ENCODE measurements around the gene NSF. TPM values are rescaled to one million over a fixed set of nuclear protein-coding genes. Genes with fewer than 3 reads are reported as not detected.
"Not testable (repeated sequence)": the region's sequence is repeated elsewhere in the genome, so short reads cannot be mapped to it uniquely, and the experiment has no call there.

The NSF gene
- total RNA-seq: 72.0 and 77.4 TPM in 2 replicates
- 29.1 TPM for polyA plus RNA-seq (2012)

GRCh38 chr17:46590157-46591146, at the start of gene NSF:
Gene NSF (plus strand): TSS chr17:46590669. CDS start chr17:46590776, 107 bp downstream.
- DNase-seq (ENCODE audit: low read depth): not testable (repeated sequence)

DNA sequence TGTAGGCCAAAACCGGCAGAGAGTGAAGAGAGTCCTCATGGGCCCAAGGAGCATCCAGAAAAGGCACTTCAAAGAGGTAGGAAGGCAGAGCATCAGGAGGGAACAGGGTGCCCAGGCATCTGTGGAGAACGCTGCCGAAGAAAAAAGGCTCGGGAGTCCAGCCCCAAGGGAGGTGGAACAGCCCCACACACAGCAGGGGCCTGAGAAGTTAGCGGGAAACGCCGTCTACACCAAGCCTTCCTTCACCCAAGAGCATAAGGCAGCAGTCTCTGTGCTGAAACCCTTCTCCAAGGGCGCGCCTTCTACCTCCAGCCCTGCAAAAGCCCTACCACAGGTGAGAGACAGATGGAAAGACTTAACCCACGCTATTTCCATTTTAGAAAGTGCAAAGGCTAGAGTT, 41.9 kb upstream of the NSF start:
- not testable (repeated sequence) for DNase-seq (ENCODE audit: low read depth)

DNA sequence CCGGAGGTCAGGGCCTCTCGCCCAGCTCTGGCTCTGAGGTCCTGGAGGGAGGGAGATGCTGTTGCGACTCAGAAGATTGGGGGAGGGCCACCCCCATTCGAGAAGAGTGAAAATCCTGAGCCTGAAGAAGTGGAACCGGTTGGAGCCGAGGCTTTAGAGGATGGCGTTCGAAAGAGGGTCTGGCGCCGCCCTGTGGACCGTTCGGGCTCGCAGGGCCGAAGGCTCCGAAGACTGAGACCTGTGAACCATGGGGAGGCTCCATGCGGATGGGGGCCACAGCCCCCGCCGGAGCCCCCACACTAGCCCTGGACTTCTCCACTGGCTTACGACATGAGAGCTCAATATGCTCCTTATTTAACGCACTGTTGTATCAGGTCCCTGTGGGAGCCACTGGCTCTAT, 31.3 kb upstream of the NSF start:
- DNase-seq (ENCODE audit: low read depth): not testable (repeated sequence)

DNA sequence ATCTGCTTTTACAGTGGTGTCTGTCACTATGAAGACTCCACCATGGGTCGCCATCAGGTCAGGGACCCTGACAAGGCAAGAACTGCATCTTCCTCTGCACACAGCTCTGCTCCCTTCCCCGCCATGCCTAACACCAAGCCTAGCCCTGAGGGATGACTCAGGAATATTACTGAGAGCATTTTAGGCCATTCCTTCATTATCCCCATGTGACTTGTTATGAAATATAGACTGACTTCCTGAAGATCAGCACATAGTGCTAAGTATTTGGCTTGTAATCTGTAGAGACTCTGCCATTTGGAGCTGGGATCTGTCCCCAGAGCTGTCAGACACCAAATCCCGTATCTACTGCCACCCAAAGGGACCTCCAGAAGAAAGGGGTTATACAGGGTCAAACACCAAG, 30.4 kb upstream of the NSF start:
- not testable (repeated sequence) for DNase-seq (ENCODE audit: low read depth)

DNA sequence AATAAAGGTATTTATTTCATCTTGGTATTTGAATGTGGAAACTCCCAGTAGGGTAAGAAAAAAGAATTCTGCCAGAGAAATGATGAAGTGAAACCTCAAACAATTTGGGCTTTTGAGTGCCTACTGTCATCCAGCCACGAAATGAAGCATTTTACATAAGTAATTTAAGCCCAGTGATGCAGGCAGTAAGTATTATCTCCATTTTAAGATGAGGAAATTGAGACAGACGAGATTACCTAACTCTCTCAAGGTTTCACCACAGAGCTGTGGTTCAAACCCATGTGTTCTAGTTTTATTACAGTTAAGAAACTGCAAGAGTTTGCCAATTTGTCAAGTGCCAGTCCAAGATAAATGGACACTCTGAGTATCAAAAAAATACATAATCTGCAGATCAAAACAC, 24.2 kb upstream of the NSF start:
- DNase-seq (ENCODE audit: low read depth): not testable (repeated sequence)

GRCh38 chr17:46566980-46567379, 23.5 kb upstream of the NSF start:
- DNase-seq (ENCODE audit: low read depth): not testable (repeated sequence)

DNA sequence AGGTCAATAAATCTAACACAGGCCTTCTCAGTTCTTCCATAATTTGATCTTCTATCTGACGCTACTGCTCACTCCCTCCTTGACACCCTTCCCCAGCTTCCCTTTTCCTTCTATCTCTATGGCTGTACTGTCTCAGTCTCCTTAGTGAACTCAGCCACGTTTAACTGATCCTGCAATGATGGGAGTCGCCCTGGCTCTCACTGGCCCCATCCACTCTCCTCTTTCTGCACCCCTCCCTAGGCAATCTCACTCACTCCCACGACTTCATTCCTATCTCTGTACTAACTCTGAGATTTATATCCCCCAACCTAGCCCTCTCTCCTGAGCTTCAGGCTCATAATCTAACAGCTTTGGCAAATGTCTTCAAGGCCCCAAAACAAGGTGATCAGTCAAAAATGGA, 18.7 kb upstream of the NSF start:
- DNase-seq (ENCODE audit: low read depth): not testable (repeated sequence)

DNA sequence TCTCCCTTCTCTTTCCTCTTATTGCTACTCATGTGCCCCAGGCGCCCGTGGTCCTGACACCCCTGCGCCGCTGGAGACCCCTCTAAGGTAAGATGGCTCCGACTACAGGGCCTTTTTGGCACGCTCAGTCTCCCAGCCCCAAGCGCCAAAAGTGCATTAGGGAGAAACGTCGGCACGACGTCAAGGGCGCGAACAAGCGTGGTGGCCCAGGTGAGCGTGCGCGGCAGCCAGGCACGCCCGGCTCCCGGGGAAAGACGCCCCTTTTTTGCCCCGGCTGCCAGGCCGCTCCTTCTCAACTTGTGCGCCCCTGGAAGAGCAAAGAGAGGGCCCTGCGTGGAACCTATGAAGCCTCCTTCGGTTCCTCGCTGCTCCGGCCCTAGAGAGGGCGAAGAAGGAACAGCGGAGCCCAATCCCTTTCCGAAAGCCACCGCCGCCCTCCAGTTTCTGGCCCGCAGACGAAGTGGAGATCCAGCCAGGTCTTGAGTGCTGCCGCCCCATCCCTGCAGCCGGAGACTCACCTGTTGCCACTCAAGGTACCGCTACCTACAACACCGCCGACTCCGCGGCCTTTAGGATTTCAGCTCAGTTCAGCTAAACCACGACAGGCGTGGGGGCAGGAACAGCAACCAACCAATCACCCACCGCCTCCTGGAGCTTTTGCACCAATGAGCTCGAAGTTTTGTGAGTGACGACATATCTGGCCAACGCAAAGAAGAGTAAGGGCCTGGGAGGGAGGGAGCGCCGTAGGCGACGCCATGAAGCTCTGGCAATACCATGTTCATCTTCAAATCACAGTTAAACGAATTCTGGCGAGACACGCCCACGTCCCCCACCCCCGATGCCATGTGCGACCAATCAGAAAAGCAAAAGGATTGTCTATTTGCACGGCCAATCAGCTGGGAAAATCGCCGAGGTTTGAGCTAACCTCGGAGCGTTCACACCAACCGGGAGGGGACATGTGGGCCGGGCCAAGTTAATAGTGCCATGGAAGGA, 11.1 kb upstream of the NSF start, which contains the start of gene ARL17A:
TSS of gene ARL17A (minus strand) at position 609 of the 993 bp plus-strand sequence. CDS start 3,369 bp downstream, outside the sequence.
- not testable (repeated sequence) for DNase-seq (ENCODE audit: low read depth)

- DNase-seq (ENCODE audit: low read depth): not testable (repeated sequence)
Observed at GRCh38 chr17:46580082-46580481, 10.4 kb upstream of the NSF start.

DNA sequence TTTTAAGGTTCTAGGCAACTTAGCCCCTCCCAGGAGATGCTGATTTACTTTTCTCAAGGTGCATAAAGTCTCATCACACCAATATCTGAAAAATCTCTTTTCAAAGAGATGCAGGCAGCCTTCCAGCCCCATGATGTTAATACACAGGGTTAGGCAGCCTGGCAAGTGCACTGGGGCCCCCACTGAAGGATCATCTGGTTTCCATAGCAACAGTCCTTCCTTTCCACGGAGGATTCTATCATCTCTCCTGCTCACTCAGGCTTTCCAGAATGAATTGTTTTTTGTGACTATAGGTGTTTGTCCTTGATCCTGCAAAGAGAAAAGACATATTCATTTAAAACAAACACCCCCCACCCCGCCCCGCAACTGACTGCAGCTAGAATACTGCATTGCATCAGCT, 5.0 kb upstream of the NSF start:
- not testable (repeated sequence) for DNase-seq (ENCODE audit: low read depth)

DNA sequence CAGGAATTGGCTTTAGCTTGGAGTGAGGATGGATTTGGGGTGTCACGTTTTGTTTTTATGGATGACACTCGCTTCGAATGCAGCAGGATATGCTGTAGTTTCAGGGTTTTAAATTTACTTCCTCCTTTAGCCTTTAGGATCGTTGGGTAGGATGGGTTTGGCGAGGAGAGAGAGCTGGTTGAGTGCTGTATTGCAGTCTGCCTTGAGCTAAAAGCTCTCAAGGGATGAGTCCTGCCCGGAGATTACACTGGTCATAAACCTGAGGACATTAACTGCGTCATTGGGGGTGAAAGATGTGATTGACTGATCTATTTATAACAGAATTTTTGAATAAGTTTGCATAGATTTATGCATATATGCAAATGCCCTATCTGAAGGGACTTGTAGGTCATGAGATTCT, 863 bp downstream of the NSF start:
- DNase-seq (ENCODE audit: low read depth): not testable (repeated sequence)

- DNase-seq (ENCODE audit: low read depth): not testable (repeated sequence)
Observed at GRCh38 chr17:46598344-46598931, 8.0 kb downstream of the NSF start.

DNA sequence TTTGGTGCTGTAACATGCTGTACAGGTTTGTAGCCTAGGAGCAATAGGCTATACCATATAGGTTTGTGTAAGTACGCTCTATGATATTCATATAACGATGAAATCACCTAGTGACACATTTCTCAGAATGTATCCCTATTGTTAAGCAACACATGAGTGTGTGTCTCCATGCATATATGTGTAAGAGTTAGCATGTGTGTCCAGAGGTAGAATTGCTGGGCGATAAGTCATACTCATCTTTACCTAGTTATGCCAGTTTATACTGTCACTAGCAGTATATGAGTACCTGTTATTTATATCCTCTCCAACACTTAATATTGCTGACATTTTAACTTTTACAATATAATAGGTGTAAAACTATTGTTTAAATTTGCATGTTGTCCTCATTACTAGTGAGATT, 10.3 kb downstream of the NSF start:
- DNase-seq (ENCODE audit: low read depth): not testable (repeated sequence)

DNA sequence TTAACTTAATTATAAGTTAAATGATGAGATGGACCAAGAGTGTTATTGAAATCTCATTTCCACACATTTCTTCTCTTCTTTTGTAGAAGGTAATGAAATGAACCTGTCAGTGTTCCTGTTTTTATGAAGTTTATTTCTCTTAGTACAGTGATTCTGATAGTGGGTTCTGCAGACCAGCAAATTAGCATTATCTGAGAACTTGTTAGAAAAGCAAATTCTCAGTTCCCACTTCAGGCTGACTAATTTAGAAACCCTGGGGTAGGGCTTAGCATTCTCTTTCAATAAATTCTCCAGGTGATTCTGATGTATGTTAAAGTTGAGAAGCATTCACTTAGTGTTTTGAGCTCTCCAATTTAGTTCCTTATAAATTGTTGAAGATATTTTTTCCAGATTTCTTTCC, 12.7 kb downstream of the NSF start:
- DNase-seq (ENCODE audit: low read depth): not testable (repeated sequence)

- not testable (repeated sequence) for DNase-seq (ENCODE audit: low read depth)
Observed at GRCh38 chr17:46611304-46611703, 20.8 kb downstream of the NSF start.

- not testable (repeated sequence) for DNase-seq (ENCODE audit: low read depth)
Observed at GRCh38 chr17:46613876-46614275, 23.4 kb downstream of the NSF start.

DNA sequence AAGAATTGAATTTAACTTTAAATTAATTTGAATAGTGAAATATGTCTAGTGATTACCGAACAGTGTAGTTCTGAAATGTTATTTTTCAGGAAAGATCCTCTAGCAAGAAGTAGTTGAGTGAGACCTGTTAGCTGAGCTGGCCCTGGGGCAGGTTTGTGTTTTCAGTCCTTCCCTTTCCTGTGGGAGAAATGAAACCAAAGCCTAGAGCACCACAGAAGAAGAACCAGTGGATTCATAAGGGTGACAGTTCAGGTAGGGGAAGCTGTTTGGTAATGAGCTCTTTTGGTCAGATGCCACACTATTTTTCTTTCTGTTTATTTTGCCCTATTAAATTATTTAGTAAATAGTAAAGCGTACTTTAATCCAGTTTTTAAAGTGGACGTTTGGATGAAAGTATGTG, 26.7 kb downstream of the NSF start:
- not testable (repeated sequence) for DNase-seq (ENCODE audit: low read depth)

DNA sequence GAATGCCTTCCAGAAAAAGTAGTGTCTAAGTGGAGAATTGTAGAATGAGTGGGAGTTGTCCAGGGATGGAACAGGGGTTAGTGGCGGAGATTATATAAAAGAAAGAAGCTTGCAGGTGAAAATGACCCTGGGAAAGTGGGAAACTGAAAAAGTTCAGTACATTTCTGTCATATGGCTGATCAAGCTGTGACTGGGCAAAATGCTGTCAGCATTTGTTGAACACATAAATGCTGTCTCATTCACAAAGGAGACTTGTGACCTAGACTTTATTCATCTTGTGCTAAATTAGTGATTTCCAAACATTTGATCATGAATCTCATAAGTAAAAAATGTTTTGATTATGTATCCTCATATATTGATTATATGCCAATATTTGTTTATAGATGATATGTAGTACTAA, 28.5 kb downstream of the NSF start:
- DNase-seq (ENCODE audit: low read depth): not testable (repeated sequence)

DNA sequence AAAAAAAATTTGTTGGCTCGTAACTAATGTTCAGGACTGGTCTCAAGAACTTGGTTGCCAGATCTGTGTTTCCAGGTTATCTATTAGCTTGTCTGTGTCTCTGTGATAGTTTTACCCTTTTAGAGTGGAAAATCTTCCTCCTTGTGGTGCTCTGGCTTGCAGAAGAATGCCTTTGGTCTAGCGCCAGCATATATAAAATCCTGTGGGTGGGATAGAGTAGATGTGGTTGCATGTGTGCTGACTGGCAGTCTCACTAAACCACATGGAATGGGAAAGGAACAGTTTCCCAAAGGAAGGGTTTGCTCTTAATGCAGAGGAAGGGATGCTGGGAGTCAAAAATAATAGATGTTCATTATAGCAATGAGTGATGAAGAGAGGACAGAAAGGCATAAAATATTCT, 33.3 kb downstream of the NSF start:
- not testable (repeated sequence) for DNase-seq (ENCODE audit: low read depth)

- DNase-seq (ENCODE audit: low read depth): not testable (repeated sequence)
Observed at GRCh38 chr17:46624726-46625125, 34.3 kb downstream of the NSF start.

- DNase-seq (ENCODE audit: low read depth): not testable (repeated sequence)
Observed at GRCh38 chr17:46627452-46627851, 37.0 kb downstream of the NSF start.
